GM23338 (cell line): Measurements from ENCODE around the gene IL26. TPM values are rescaled to one million over a fixed set of nuclear protein-coding genes. Genes with fewer than 3 reads are reported as not detected.

Experiments used
- ATAC-seq: fragments of 200-7000 bp; cut with Tn5 transposase; 3 replicates; pipeline ENCODE4 v1.9.1; 2020
- DNase-seq: peaks from one replicate; pipeline ENCODE4 v3.0.0-alpha.2; 2015; ENCODE audit warnings: low spot score
- H2AFZ ChIP-seq: fragments of 200-600 bp; sonication (generic); 2 replicates; pipeline ENCODE4 v1.8.0; 2016; ENCODE audit warnings: antibody characterized with exemption, mild to moderate bottlenecking, moderate library complexity
- H3F3A ChIP-seq: fragments of 200-600 bp; sonication (generic); replicated peaks from 2 replicates; pipeline ENCODE4 v1.8.0; 2017; ENCODE audit warnings: antibody characterized with exemption, mixed run types, low read depth
- H3K27ac ChIP-seq: fragments of 200-600 bp; sonication (generic); 2 replicates; pipeline ENCODE4 v1.6.1; 2016; ENCODE audit warnings: low read depth
- H3K27me3 ChIP-seq: fragments of 200-600 bp; sonication (generic); 2 replicates; pipeline ENCODE4 v1.8.0; 2016; ENCODE audit warnings: mild to moderate bottlenecking, mixed run types, moderate library complexity; ENCODE audit not compliant: insufficient read depth
- H3K36me3 ChIP-seq: fragments of 200-600 bp; sonication (generic); 2 replicates; pipeline ENCODE4 v1.8.0; 2016; ENCODE audit warnings: mild to moderate bottlenecking; ENCODE audit not compliant: insufficient read depth
- H3K4me1 ChIP-seq: fragments of 200-600 bp; sonication (generic); 2 replicates; pipeline ENCODE4 v1.8.0; 2016; ENCODE audit warnings: mild to moderate bottlenecking, moderate library complexity; ENCODE audit not compliant: insufficient read depth
- H3K4me2 ChIP-seq: fragments of 200-600 bp; sonication (generic); 2 replicates; pipeline ENCODE4 v1.7.1; 2017; ENCODE audit warnings: mixed run types
- H3K4me3 ChIP-seq: fragments of 200-600 bp; sonication (generic); 2 replicates; pipeline ENCODE4 v1.6.1; 2016; ENCODE audit warnings: mixed run types
- H3K79me2 ChIP-seq: fragments of 200-600 bp; sonication (generic); replicated peaks from 2 replicates; pipeline ENCODE4 v1.8.0; 2017; ENCODE audit warnings: mild to moderate bottlenecking; ENCODE audit not compliant: insufficient read depth
- H3K9me2 ChIP-seq: fragments of 200-600 bp; sonication (generic); 2 replicates; pipeline ENCODE4 v1.8.0; 2017; ENCODE audit not compliant: insufficient read depth
- H4K20me1 ChIP-seq: fragments of 200-600 bp; sonication (generic); replicated peaks from 2 replicates; pipeline ENCODE4 v1.8.0; 2017; ENCODE audit warnings: mild to moderate bottlenecking; ENCODE audit not compliant: insufficient read depth
- H3K27ac Mint-ChIP-seq: 2 replicates; pipeline ENCODE4 v1.8.0; 2020; ENCODE audit warnings: inconsistent platforms, mild to moderate bottlenecking, moderate library complexity, mixed read lengths
- H3K27me3 Mint-ChIP-seq: 3 replicates; pipeline ENCODE4 v1.8.0; 2022; ENCODE audit warnings: low read depth, mild to moderate bottlenecking, moderate library complexity, mixed read lengths, inconsistent platforms; ENCODE audit not compliant: insufficient read depth, poor library complexity
- H3K36me3 Mint-ChIP-seq: 3 replicates; pipeline ENCODE4 v1.8.0; 2021; ENCODE audit warnings: low read depth, mild to moderate bottlenecking, inconsistent platforms, moderate library complexity, mixed read lengths
- H3K4me1 Mint-ChIP-seq: 3 replicates; pipeline ENCODE4 v1.8.0; 2020; ENCODE audit warnings: mild to moderate bottlenecking, inconsistent platforms, mixed read lengths
- H3K4me3 Mint-ChIP-seq: 3 replicates; pipeline ENCODE4 v1.8.0; 2021; ENCODE audit warnings: moderate library complexity, mild to moderate bottlenecking, inconsistent platforms, mixed read lengths
- H3K9me3 Mint-ChIP-seq: 3 replicates; pipeline ENCODE4 v1.8.0; 2020; ENCODE audit warnings: moderate library complexity, mild to moderate bottlenecking, inconsistent platforms, mixed read lengths
- CREB1 ChIP-seq: fragments of 250-450 bp; sonication (Bioruptor Pico); IDR thresholded peaks from 2 replicates; pipeline ENCODE4 v1.5.0; 2020; ENCODE audit warnings: low read depth, mild to moderate bottlenecking, moderate library complexity
- CTCF ChIP-seq, 2 experiments: fragments of 200-600 bp in 1 of 2; sonication (generic) in 1 of 2; conservative IDR thresholded peaks; 2 replicates each; pipeline versions ENCODE4 v1.5.1 to v1.6.1; 2016 to 2017; ENCODE audit warnings: antibody characterized with exemption in 2 of 2, low read depth in 2 of 2, mild to moderate bottlenecking in 2 of 2, moderate library complexity in 1 of 2
- ETS1 ChIP-seq: IDR thresholded peaks from 2 replicates; pipeline ENCODE4 v1.6.1; 2016; ENCODE audit warnings: antibody characterized with exemption
- EZH2 ChIP-seq: fragments of 200-600 bp; sonication (generic); IDR thresholded peaks from one replicate; pipeline ENCODE4 v1.8.0; 2017; ENCODE audit warnings: antibody characterized with exemption, mild to moderate bottlenecking, low read depth; ENCODE audit not compliant: unreplicated experiment
- EZH2phosphoT487 ChIP-seq: fragments of 200-600 bp; sonication (generic); IDR thresholded peaks from one replicate; pipeline ENCODE4 v1.8.1; 2018; ENCODE audit warnings: antibody characterized with exemption; ENCODE audit not compliant: unreplicated experiment
- JUNB ChIP-seq: IDR thresholded peaks from one replicate; pipeline ENCODE4 v1.6.1; 2016; ENCODE audit warnings: antibody characterized with exemption; ENCODE audit not compliant: unreplicated experiment
- NANOG ChIP-seq: IDR thresholded peaks from 2 replicates; pipeline ENCODE4 v1.6.1; 2016; ENCODE audit warnings: antibody characterized with exemption, borderline replicate concordance
- POLR2AphosphoS5 ChIP-seq: IDR thresholded peaks from 2 replicates; pipeline ENCODE4 v1.6.1; 2016; ENCODE audit warnings: antibody characterized with exemption, low read depth
- REST ChIP-seq: IDR thresholded peaks from one replicate; pipeline ENCODE4 v1.6.1; 2018; ENCODE audit warnings: antibody characterized with exemption; ENCODE audit not compliant: unreplicated experiment
- STAT1 ChIP-seq: IDR thresholded peaks from one replicate; pipeline ENCODE4 v1.6.1; 2016; ENCODE audit warnings: antibody characterized with exemption; ENCODE audit not compliant: unreplicated experiment
- ZNF114 ChIP-seq: fragments of 250-450 bp; sonication (Bioruptor Pico); IDR thresholded peaks from 2 replicates; pipeline ENCODE4 v1.5.0; 2020; ENCODE audit warnings: mild to moderate bottlenecking, moderate library complexity
- ZNF331 ChIP-seq: fragments of 250-450 bp; sonication (Bioruptor Pico); IDR thresholded peaks from 2 replicates; pipeline ENCODE4 v1.5.0; 2020; ENCODE audit warnings: low read depth, mild to moderate bottlenecking, moderate library complexity
- ZNF462 ChIP-seq: fragments of 250-450 bp; sonication (Bioruptor Pico); IDR thresholded peaks from 2 replicates; pipeline ENCODE4 v1.5.0; 2020; ENCODE audit warnings: mild to moderate bottlenecking, moderate library complexity
- polyA plus RNA-seq: library from polyadenylated mRNA; unstranded; fragments of >200 nt; fragmentation: Nextera tagmentation; extraction: Ambion mirVana; gene quantifications from 2 replicates; pipeline ENCODE4 v1.2.1, GENCODE V29; 2016
- total RNA-seq: library from RNA; depleted of rRNA; stranded (reverse); fragments of >200 nt; shearing (Covaris generic); gene quantifications from 2 replicates; pipeline ENCODE4 v1.2.3, GENCODE V29; 2014

IL26 gene
- total and polyA plus RNA-seq, 2 experiments from 2014 or later: not detected

GRCh38 chr12:68264857-68265256 is 39.2 kb upstream of the IL26 start:
- no peaks in the 10 kb centered on the region for H3K36me3 ChIP-seq
- no peak for DNase-seq
- no peak overlapping the region for H3K4me3 ChIP-seq
- Mint-ChIP-seq H3K4me1 (peaks cover 6% of the 10 kb centered on the region), H3K36me3 (no peaks in the 10 kb centered on the region), H3K4me3 (no peak overlapping the region), H3K27me3 (no peaks in the 10 kb centered on the region), H3K27ac (no peak overlapping the region), H3K9me3 (no peaks in the 10 kb centered on the region)
- H3K27me3 ChIP-seq: no peaks in the 10 kb centered on the region
- no peak overlapping the region for H3K4me2 ChIP-seq
- no peak for ATAC-seq
- H3K4me1 ChIP-seq: peaks cover 20% of the 10 kb centered on the region
- no peaks in the 10 kb centered on the region for H3K79me2 ChIP-seq
- H2AFZ ChIP-seq: no peak overlapping the region
- H3F3A ChIP-seq: no peaks in the 10 kb centered on the region
- H3K9me2 ChIP-seq: peaks cover 9% of the 10 kb centered on the region
- no peaks in the 10 kb centered on the region for H4K20me1 ChIP-seq
- H3K27ac ChIP-seq: no peak overlapping the region
- no peak for TF ChIP-seq STAT1
- TF ChIP-seq ZNF114 (CRISPR knock-in tag): no peak
- no peak for TF ChIP-seq ZNF462 (CRISPR knock-in tag)
- TF ChIP-seq ETS1: no peak
- TF ChIP-seq EZH2phosphoT487: no peak
- no peak for TF ChIP-seq JUNB
- TF ChIP-seq ZNF331 (CRISPR knock-in tag): no peak
- no peak for TF ChIP-seq EZH2
- TF ChIP-seq POLR2AphosphoS5: no peak
- TF ChIP-seq NANOG: no peak
- no peak for TF ChIP-seq REST
- TF ChIP-seq CTCF (conservative IDR thresholded peaks at IDR 0.05; ENCODE audit: low read depth in 2 of 2): no peak
- no peak for TF ChIP-seq CREB1 (CRISPR knock-in tag)
